HG02970 (cell line): Measurements from ENCODE around the gene CEP63.

Experiments
- ATAC-seq: cut with Tn5 transposase; IDR thresholded peaks from one replicate; pipeline ENCODE4 v1.9.1; 2021; ENCODE audit warnings: mild to moderate bottlenecking, moderate library complexity, moderate number of reproducible peaks; ENCODE audit not compliant: unreplicated experiment, low FRiP score

The CEP63 gene

DNA sequence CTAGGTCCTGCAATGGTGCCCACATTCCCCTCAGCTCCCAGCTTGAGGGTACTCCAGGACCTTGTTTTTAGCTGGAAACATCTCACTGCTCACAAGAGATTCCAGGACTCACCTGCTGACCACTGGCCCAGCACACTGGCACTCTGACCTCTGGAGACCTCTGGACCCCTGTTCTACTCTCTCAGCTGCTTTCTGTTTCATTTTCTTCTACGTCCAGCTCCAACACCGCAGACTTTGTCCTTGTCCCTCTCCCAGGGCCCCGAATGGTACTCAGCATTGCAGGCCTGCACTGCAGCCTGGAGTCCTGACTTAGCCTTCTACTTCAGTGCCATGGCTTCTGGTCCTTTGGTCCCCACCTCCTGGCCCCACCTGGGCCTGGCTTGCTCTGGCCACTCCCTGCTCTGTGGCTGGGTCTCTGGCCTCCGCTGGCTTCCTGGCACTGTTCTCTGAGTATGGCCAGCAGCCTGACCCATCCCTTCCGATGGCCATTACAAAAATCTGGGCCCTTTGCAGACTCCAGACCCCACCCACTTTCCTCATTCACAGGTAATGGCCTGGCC is 137.0 kb downstream of the CEP63 start:
- ATAC-seq = no peak

DNA sequence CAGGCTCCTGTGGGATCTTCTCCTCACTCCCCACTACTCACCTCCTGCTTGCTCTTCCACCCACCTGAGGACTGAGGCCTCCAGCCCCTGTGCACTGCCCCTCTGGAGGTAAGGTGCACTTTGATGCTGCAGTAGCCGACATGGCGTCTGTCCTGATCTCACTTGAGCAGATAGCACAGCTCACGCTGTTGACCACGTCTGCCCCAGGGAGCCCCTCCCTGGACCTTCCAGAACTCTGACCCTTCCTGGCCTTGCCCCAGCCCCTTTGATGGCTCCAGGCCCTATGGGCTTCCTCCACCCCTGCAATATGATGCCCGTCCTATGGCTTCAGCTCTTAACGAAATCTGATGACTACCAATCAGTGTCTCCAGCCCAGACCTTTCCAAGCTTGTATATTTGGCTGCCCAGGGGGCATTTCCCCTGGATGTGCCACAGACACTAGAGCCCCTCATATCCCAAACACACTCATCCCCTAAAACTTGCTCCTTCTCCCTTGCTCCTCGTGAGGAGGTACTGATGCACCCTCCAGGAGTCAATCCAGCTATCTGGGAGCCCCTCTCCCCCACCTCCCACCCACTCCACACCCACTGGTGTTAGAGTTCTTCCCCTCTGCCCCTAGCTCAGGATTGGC is 137.9 kb downstream of the CEP63 start:
- no peak for ATAC-seq
